ENCODE measurements around the gene PCDHGA1. TPM values are rescaled to one million over a fixed set of nuclear protein-coding genes. Genes with fewer than 3 reads are reported as not detected.

PCDHGA1 gene
- total RNA-seq, 1 experiment from 2014 or later = 0.64 TPM

GRCh38 chr5:141363952-141364660 lies 33.8 kb downstream of the PCDHGA1 start, which contains the start of gene PCDHGA5:
TSS of gene PCDHGA5 (plus strand) at chr5:141364162. CDS start at chr5:141364331, 169 bp downstream.
- Histone ChIP-seq H3K4me1 (no peaks in the 10 kb centered on the region), H3K4me3 (ENCODE audit: low read depth, low read length) (no peak within 1 kb of the TSS), H3K36me3 (ENCODE audit: control insufficient read depth, insufficient read depth, low read length) (no peaks in the 10 kb centered on the region), H3K9me3 (no peaks in the 10 kb centered on the region), H3K27me3 (replicated peaks; ENCODE audit: control insufficient read depth, insufficient read depth, low read length) (no peaks in the 10 kb centered on the region)
- ChIA-PET POLR2A (no interaction called here), CTCF (interaction anchor here (1.9 kb wide), 1 partner anchor 200 kb away, joined by 6 read pairs; no protein-coding TSS in a partner anchor)
- Mint-ChIP-seq H3K27me3 (ENCODE audit: insufficient read depth, unreplicated experiment) (no peaks in the 10 kb centered on the region), H3K4me3 (ENCODE audit: unreplicated experiment) (no peak within 1 kb of the TSS), H3K27ac (ENCODE audit: unreplicated experiment) (no peak within 1 kb of the TSS), H3K36me3 (ENCODE audit: insufficient read depth, unreplicated experiment) (no peaks in the 10 kb centered on the region), H3K9me3 (ENCODE audit: unreplicated experiment) (peaks cover 31% of the 10 kb centered on the region), H3K4me1 (ENCODE audit: low read depth, unreplicated experiment) (no peaks in the 10 kb centered on the region)
- no peak for TF ChIP-seq CTCF (IDR thresholded peaks at IDR 0.05; ENCODE audit: insufficient read depth in 1 of 2, low read depth in 1 of 2, low read length in 1 of 2, severe bottlenecking in 1 of 2, unreplicated experiment in 1 of 2)
- BruUV-seq (replicated peaks) = no TSS peak
- no peak for DNase-seq
- intact Hi-C loops (cut with micrococcal nuclease; ENCODE audit: unreplicated experiment) = no loop called here

- Mint-ChIP-seq H3K27ac (ENCODE audit: unreplicated experiment) (no peak overlapping the region), H3K36me3 (ENCODE audit: insufficient read depth, unreplicated experiment) (no peaks in the 10 kb centered on the region), H3K4me3 (ENCODE audit: unreplicated experiment) (no peak overlapping the region), H3K4me1 (ENCODE audit: low read depth, unreplicated experiment) (no peaks in the 10 kb centered on the region), H3K27me3 (ENCODE audit: insufficient read depth, unreplicated experiment) (no peaks in the 10 kb centered on the region), H3K9me3 (ENCODE audit: unreplicated experiment) (peaks cover 21% of the 10 kb centered on the region)
- Histone ChIP-seq H3K4me3 (ENCODE audit: low read depth, low read length) (no peak overlapping the region), H3K4me1 (no peaks in the 10 kb centered on the region), H3K9me3 (no peaks in the 10 kb centered on the region; the same call in 1 of the 2 replicates), H3K27me3 (replicated peaks; ENCODE audit: control insufficient read depth, insufficient read depth, low read length) (no peaks in the 10 kb centered on the region), H3K36me3 (ENCODE audit: control insufficient read depth, insufficient read depth, low read length) (no peaks in the 10 kb centered on the region)
- ChIA-PET CTCF (no interaction called here), POLR2A (no interaction called here)
- intact Hi-C loops (cut with micrococcal nuclease; ENCODE audit: unreplicated experiment) = no loop called here
- no TSS peak for BruUV-seq (replicated peaks)
- TF ChIP-seq CTCF (IDR thresholded peaks at IDR 0.05; ENCODE audit: insufficient read depth in 1 of 2, low read depth in 1 of 2, low read length in 1 of 2, severe bottlenecking in 1 of 2, unreplicated experiment in 1 of 2) = no peak
- no peak for DNase-seq
These were observed 35.9 kb downstream of the PCDHGA1 start for GRCh38 chr5:141366016-141366896.

GRCh38 chr5:141369994-141370848 lies 39.9 kb downstream of the PCDHGA1 start, which contains the start of gene PCDHGB3:
TSS of gene PCDHGB3 (plus strand) at chr5:141370242. CDS start at chr5:141370395, 153 bp downstream.
- no peaks in the 10 kb centered on the region for H3K4me1 ChIP-seq
- H3K27me3 Mint-ChIP-seq (ENCODE audit: insufficient read depth, unreplicated experiment) = no peaks in the 10 kb centered on the region
- H3K36me3 ChIP-seq (ENCODE audit: control insufficient read depth, insufficient read depth, low read length) = no peaks in the 10 kb centered on the region
- no peaks in the 10 kb centered on the region; the same call in 1 of the 2 replicates for H3K9me3 ChIP-seq
- BruUV-seq (replicated peaks) = no TSS peak
- ChIA-PET CTCF (interaction anchor here (0.9 to 1.8 kb wide), 7 partner anchors 27 to 194 kb away, joined by 3 to 8 read pairs (median 5); partner anchors contain the start of genes PCDHB14, PCDHGB5 and TAF7), POLR2A (no interaction called here)
- no peak within 1 kb of the TSS for H3K4me3 ChIP-seq (ENCODE audit: low read depth, low read length)
- no peaks in the 10 kb centered on the region for H3K4me1 Mint-ChIP-seq (ENCODE audit: low read depth, unreplicated experiment)
- intact Hi-C loops (cut with micrococcal nuclease; ENCODE audit: unreplicated experiment) = no loop called here
- H3K27me3 ChIP-seq (replicated peaks; ENCODE audit: control insufficient read depth, insufficient read depth, low read length) = no peaks in the 10 kb centered on the region
- no peaks in the 10 kb centered on the region for H3K36me3 Mint-ChIP-seq (ENCODE audit: insufficient read depth, unreplicated experiment)
- no peak within 1 kb of the TSS for H3K27ac Mint-ChIP-seq (ENCODE audit: unreplicated experiment)
- H3K9me3 Mint-ChIP-seq (ENCODE audit: unreplicated experiment) = peaks cover 7% of the 10 kb centered on the region
- no peak within 1 kb of the TSS for H3K4me3 Mint-ChIP-seq (ENCODE audit: unreplicated experiment)
- peak in 1 of 2 experiments; percentile 19 for DNase-seq
- no peak for TF ChIP-seq CTCF (IDR thresholded peaks at IDR 0.05; ENCODE audit: insufficient read depth in 1 of 2, low read depth in 1 of 2, low read length in 1 of 2, severe bottlenecking in 1 of 2, unreplicated experiment in 1 of 2)
